ENCODE data around the gene ZNF830. TPM values are rescaled to one million over a fixed set of nuclear protein-coding genes. Genes with fewer than 3 reads are reported as not detected.
"Not testable (repeated sequence)": the region's sequence is repeated elsewhere in the genome, so short reads cannot be mapped to it uniquely, and the experiment has no call there.

ZNF830 gene
- total RNA-seq, 2 experiments from 2014 or later, result 25.0 to 25.5 TPM

- intact Hi-C loops (cut with micrococcal nuclease; ENCODE audit: unreplicated experiment), result no loop called here
- H3K4me3 ChIP-seq (ENCODE audit: low read depth, low read length, poor library complexity, severe bottlenecking), result no peak overlapping the region
- H4K20me1 ChIP-seq (ENCODE audit: insufficient read depth, low read length), result no peaks in the 10 kb centered on the region
- H2AFZ ChIP-seq (ENCODE audit: low read length), result no peak overlapping the region
- POLR2A ChIA-PET, result no interaction called here
- no peaks in the 10 kb centered on the region for H3K9me3 ChIP-seq (ENCODE audit: low read length)
- BruUV-seq (replicated peaks), result no TSS peak
- H3K79me2 ChIP-seq (ENCODE audit: insufficient read depth, low read depth, low read length), result no peaks in the 10 kb centered on the region
- no peaks in the 10 kb centered on the region for H3K36me3 ChIP-seq (ENCODE audit: insufficient read depth, low read length)
- CTCF ChIA-PET (ENCODE audit: unreplicated experiment), result no interaction called here
- no peak overlapping the region for H3K27ac ChIP-seq (ENCODE audit: low read depth, low read length, poor library complexity, severe bottlenecking)
- TF ChIP-seq CTCF (conservative IDR thresholded peaks at IDR 0.05; ENCODE audit: low read length), result no peak
- TF ChIP-seq EZH2phosphoT487 (IDR thresholded peaks at IDR 0.05; ENCODE audit: borderline replicate concordance, low read depth, low read length), result no peak
- H3K9me2 ChIP-seq (ENCODE audit: insufficient read depth, low read length), result 0 out of 2 replicates have a peak, but pooled peaks cover 3% of the 10 kb centered on the region
- H3K4me1 ChIP-seq (ENCODE audit: insufficient read depth, low read length, poor library complexity, severe bottlenecking), result peaks cover 16% of the 10 kb centered on the region
- no peak overlapping the region for H3K4me2 ChIP-seq (ENCODE audit: low read length)
- DNase-seq (ENCODE audit: low spot score), result peak; percentile 21
These were observed 34.7 kb upstream of the ZNF830 start for GRCh38 chr17:34926661-34927060.

GRCh38 chr17:34930283-34930682, 31.1 kb upstream of the ZNF830 start:
- Histone ChIP-seq H3K4me2 (ENCODE audit: low read length) (no peak overlapping the region), H3K9me3 (ENCODE audit: low read length) (no peaks in the 10 kb centered on the region), H3K9me2 (ENCODE audit: insufficient read depth, low read length) (no peaks in the 10 kb centered on the region), H2AFZ (ENCODE audit: low read length) (no peak overlapping the region), H3K36me3 (ENCODE audit: insufficient read depth, low read length) (no peaks in the 10 kb centered on the region), H3K27ac (ENCODE audit: low read depth, low read length, poor library complexity, severe bottlenecking) (no peak overlapping the region), H3K4me3 (ENCODE audit: low read depth, low read length, poor library complexity, severe bottlenecking) (no peak overlapping the region), H3K79me2 (ENCODE audit: insufficient read depth, low read depth, low read length) (no peaks in the 10 kb centered on the region), H3K4me1 (ENCODE audit: insufficient read depth, low read length, poor library complexity, severe bottlenecking) (peaks cover 11% of the 10 kb centered on the region), H4K20me1 (ENCODE audit: insufficient read depth, low read length) (no peaks in the 10 kb centered on the region)
- DNase-seq (ENCODE audit: low spot score), result no peak
- intact Hi-C loops (cut with micrococcal nuclease; ENCODE audit: unreplicated experiment), result no loop called here
- no TSS peak for BruUV-seq (replicated peaks)
- CTCF ChIA-PET (ENCODE audit: unreplicated experiment), result interaction anchor here (0.6 kb wide), 1 partner anchor 39 kb away, joined by 3 read pairs; no protein-coding TSS in a partner anchor
- no peak for TF ChIP-seq EZH2phosphoT487 (IDR thresholded peaks at IDR 0.05; ENCODE audit: borderline replicate concordance, low read depth, low read length)
- TF ChIP-seq CTCF (conservative IDR thresholded peaks at IDR 0.05; ENCODE audit: low read length), result no peak
- POLR2A ChIA-PET, result no interaction called here

GRCh38 chr17:34950780-34951179, 10.6 kb upstream of the ZNF830 start:
- H3K4me1 ChIP-seq (ENCODE audit: insufficient read depth, low read length, poor library complexity, severe bottlenecking); BruUV-seq (replicated peaks); H2AFZ ChIP-seq (ENCODE audit: low read length); H3K4me3 ChIP-seq (ENCODE audit: low read depth, low read length, poor library complexity, severe bottlenecking); intact Hi-C loops (cut with micrococcal nuclease; ENCODE audit: unreplicated experiment); H3K9me3 ChIP-seq (ENCODE audit: low read length); POLR2A ChIA-PET; H3K9me2 ChIP-seq (ENCODE audit: insufficient read depth, low read length); DNase-seq (ENCODE audit: low spot score); H3K27ac ChIP-seq (ENCODE audit: low read depth, low read length, poor library complexity, severe bottlenecking); CTCF ChIA-PET (ENCODE audit: unreplicated experiment); H3K4me2 ChIP-seq (ENCODE audit: low read length); H4K20me1 ChIP-seq (ENCODE audit: insufficient read depth, low read length); H3K79me2 ChIP-seq (ENCODE audit: insufficient read depth, low read depth, low read length); H3K36me3 ChIP-seq (ENCODE audit: insufficient read depth, low read length): not testable (repeated sequence)

Measured in OCI-LY7 (cell line).